ENCODE data around the gene U2SURP. TPM values are rescaled to one million over a fixed set of nuclear protein-coding genes. Genes with fewer than 3 reads are reported as not detected.

The U2SURP gene
- total and polyA plus RNA-seq, 2 experiments from 2014 or later: 41.5 to 71.4 TPM

GRCh38 chr3:142983318-142983717, 18.1 kb upstream of the U2SURP start:
- H3K9me2 ChIP-seq (replicated peaks; ENCODE audit: insufficient read depth): no peaks in the 10 kb centered on the region
- H3K4me2 ChIP-seq: no peak overlapping the region
- WGBS (ENCODE audit: low lambda C conversion rate, missing lambda C conversion rate): 87% methylated on average over 2 of the region's 2 CpGs

GRCh38 chr3:142984255-142984654, 17.1 kb upstream of the U2SURP start:
- TF ChIP-seq EZH2phosphoT487 (IDR thresholded peaks at IDR 0.05; ENCODE audit: low read depth, severe bottlenecking, unreplicated experiment): no peak
- no peak for TF ChIP-seq EZH2 (IDR thresholded peaks at IDR 0.05; ENCODE audit: borderline replicate concordance)
- no peak for TF ChIP-seq CTCF (IDR thresholded peaks at IDR 0.05; ENCODE audit: poor library complexity)
- 91% methylated on average over 3 of the region's 3 CpGs for WGBS (ENCODE audit: low lambda C conversion rate, missing lambda C conversion rate)

More at GRCh38 chr3:142983318-142983717, 18.1 kb upstream of the U2SURP start:
- H2AFZ ChIP-seq: no peak overlapping the region
- H3K9me3 ChIP-seq (ENCODE audit: low read depth): no peaks in the 10 kb centered on the region
- H3K27ac ChIP-seq: no peak overlapping the region
- H3K4me3 ChIP-seq: no peak overlapping the region
- no peak for TF ChIP-seq EZH2phosphoT487 (IDR thresholded peaks at IDR 0.05; ENCODE audit: low read depth, severe bottlenecking, unreplicated experiment)
- no peak for TF ChIP-seq CTCF (IDR thresholded peaks at IDR 0.05; ENCODE audit: poor library complexity)
- no peak for TF ChIP-seq EZH2 (IDR thresholded peaks at IDR 0.05; ENCODE audit: borderline replicate concordance)
- no peaks in the 10 kb centered on the region for H3K4me1 ChIP-seq (ENCODE audit: insufficient read depth)
- no peaks in the 10 kb centered on the region for H3K79me2 ChIP-seq
- H3K27me3 ChIP-seq: peaks cover 10% of the 10 kb centered on the region
- H3K36me3 ChIP-seq (replicated peaks; ENCODE audit: insufficient read depth, low read depth): no peaks in the 10 kb centered on the region
- no peak for DNase-seq (ENCODE audit: low spot score)
- no peaks in the 10 kb centered on the region for H4K20me1 ChIP-seq (ENCODE audit: insufficient read depth, poor library complexity, severe bottlenecking)

GRCh38 chr3:142987080-142987700, 14.2 kb upstream of the U2SURP start:
- Histone ChIP-seq H3K9me3 (ENCODE audit: low read depth) (no peaks in the 10 kb centered on the region), H3K27me3 (no peaks in the 10 kb centered on the region), H3K9me2 (replicated peaks; ENCODE audit: insufficient read depth) (no peaks in the 10 kb centered on the region), H3K36me3 (replicated peaks; ENCODE audit: insufficient read depth, low read depth) (no peaks in the 10 kb centered on the region), H3K4me3 (no peak overlapping the region), H4K20me1 (ENCODE audit: insufficient read depth, poor library complexity, severe bottlenecking) (no peaks in the 10 kb centered on the region), H3K4me2 (no peak overlapping the region), H3K27ac (no peak overlapping the region), H3K79me2 (no peaks in the 10 kb centered on the region), H3K4me1 (ENCODE audit: insufficient read depth) (no peaks in the 10 kb centered on the region), H2AFZ (no peak overlapping the region)
- TF ChIP-seq EZH2phosphoT487 (IDR thresholded peaks at IDR 0.05; ENCODE audit: low read depth, severe bottlenecking, unreplicated experiment) (no peak), EZH2 (IDR thresholded peaks at IDR 0.05; ENCODE audit: borderline replicate concordance) (no peak), CTCF (IDR thresholded peaks at IDR 0.05; ENCODE audit: poor library complexity) (peak; percentile 80)
- peak; percentile 51 for DNase-seq (ENCODE audit: low spot score)
- WGBS (ENCODE audit: low lambda C conversion rate, missing lambda C conversion rate): 61% methylated on average over 5 of the region's 5 CpGs

More at GRCh38 chr3:142984255-142984654, 17.1 kb upstream of the U2SURP start:
- no peaks in the 10 kb centered on the region for H3K79me2 ChIP-seq
- no peaks in the 10 kb centered on the region for H3K4me1 ChIP-seq (ENCODE audit: insufficient read depth)
- H3K9me2 ChIP-seq (replicated peaks; ENCODE audit: insufficient read depth): no peaks in the 10 kb centered on the region
- H3K4me2 ChIP-seq: no peak overlapping the region
- no peak for DNase-seq (ENCODE audit: low spot score)
- H2AFZ ChIP-seq: no peak overlapping the region
- H3K4me3 ChIP-seq: no peak overlapping the region
- H3K9me3 ChIP-seq (ENCODE audit: low read depth): no peaks in the 10 kb centered on the region
- peaks cover 10% of the 10 kb centered on the region for H3K27me3 ChIP-seq
- no peaks in the 10 kb centered on the region for H3K36me3 ChIP-seq (replicated peaks; ENCODE audit: insufficient read depth, low read depth)
- no peaks in the 10 kb centered on the region for H4K20me1 ChIP-seq (ENCODE audit: insufficient read depth, poor library complexity, severe bottlenecking)
- no peak overlapping the region for H3K27ac ChIP-seq

Measured in hepatocyte (in vitro differentiated cells).